ENCODE results near the gene TRIM13. TPM values are rescaled to one million over a fixed set of nuclear protein-coding genes. Genes with fewer than 3 reads are reported as not detected.

TRIM13 gene
- total and polyA plus RNA-seq, 2 of the 13 experiments (the other 11 are each of a cell fraction or from before 2014, with no cell fraction given) = 22.0 to 24.4 TPM

DNA sequence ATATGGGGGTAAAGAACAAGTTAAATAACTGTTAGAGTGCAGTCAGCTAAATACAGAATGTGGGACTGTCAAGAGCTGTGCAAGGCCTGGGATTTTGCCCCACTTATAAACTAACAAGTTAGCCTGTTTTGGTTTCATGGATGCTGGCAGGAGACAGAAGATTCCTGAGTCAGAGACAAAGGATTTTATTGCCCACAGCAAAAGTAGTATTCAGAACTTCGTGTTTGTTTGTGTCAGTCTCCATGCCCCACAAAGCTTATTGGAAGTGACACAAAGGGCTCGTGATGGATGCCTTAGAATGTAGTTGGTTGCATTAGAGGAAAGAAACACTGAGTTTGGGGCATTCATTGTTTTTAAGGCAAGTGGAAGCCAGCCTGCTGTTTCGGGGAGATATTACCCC, 38.5 kb upstream of the TRIM13 start:
- Histone ChIP-seq H3K9ac (ENCODE audit: insufficient read depth, low read depth, low read length) (no peak overlapping the region), H3K36me3 (replicated peaks in 1 of 2; ENCODE audit: control insufficient read depth in 1 of 2, insufficient read depth in 2 of 2, low read length in 2 of 2) (no peaks in the 10 kb centered on the region), H3K27me3 (ENCODE audit: control insufficient read depth in 1 of 2, insufficient read depth in 2 of 2, low read length in 2 of 2) (no peaks in the 10 kb centered on the region), H3K27ac (ENCODE audit: extremely low read length, insufficient read depth, low read length) (no peak overlapping the region), H3K79me2 (ENCODE audit: insufficient read depth, low read length) (no peaks in the 10 kb centered on the region), H3K9me3 (ENCODE audit: low read length) (0 out of 2 replicates have a peak, but pooled peaks cover 6% of the 10 kb centered on the region), H3K4me1 (ENCODE audit: insufficient read depth, low read length) (peaks cover 12% of the 10 kb centered on the region), H3K4me3 (replicated peaks in 1 of 3; ENCODE audit: insufficient read depth in 1 of 3, low read depth in 2 of 3, low read length in 3 of 3) (no peak overlapping the region), H4K20me1 (ENCODE audit: insufficient read depth, low read length) (no peaks in the 10 kb centered on the region), H2AFZ (ENCODE audit: low read length) (no peak overlapping the region), H3K4me2 (ENCODE audit: low read depth, low read length) (no peak overlapping the region)
- ChIA-PET CTCF (ENCODE audit: low intra/inter-chr PET ratio, low total read pairs) (no interaction called here), POLR2A (no interaction called here)
- intact Hi-C loops (cut with micrococcal nuclease; ENCODE audit: unreplicated experiment) (no loop called here), in situ Hi-C loops (cut with HindIII; ENCODE audit: extremely low pct_ligation_motif_present, low pct_unique_long_range_greater_than_20kb) (no loop called here)
- no peak for FAIRE-seq
- DNase-seq (ENCODE audit: low spot score) = no peak
- 31% methylated on average over 3 of the region's 3 CpGs for WGBS (ENCODE audit: low lambda C conversion rate)
- TF ChIP-seq TP53 (CRISPR knock-in tag; conservative IDR thresholded peaks at IDR 0.05) (no peak), ZNF891 (CRISPR knock-in tag; IDR thresholded peaks at IDR 0.05) (no peak), TBX2 (CRISPR knock-in tag; IDR thresholded peaks at IDR 0.05; ENCODE audit: borderline replicate concordance) (no peak), ZNF451 (CRISPR knock-in tag; IDR thresholded peaks at IDR 0.05) (no peak), PPARG (CRISPR knock-in tag; conservative IDR thresholded peaks at IDR 0.05) (no peak), ZNF326 (CRISPR knock-in tag; IDR thresholded peaks at IDR 0.05; ENCODE audit: borderline replicate concordance) (no peak), TOE1 (CRISPR knock-in tag; IDR thresholded peaks at IDR 0.05) (no peak), RXRA (CRISPR knock-in tag; IDR thresholded peaks at IDR 0.05) (no peak), JDP2 (CRISPR knock-in tag; IDR thresholded peaks at IDR 0.05; ENCODE audit: borderline replicate concordance) (no peak), NFATC3 (CRISPR knock-in tag; IDR thresholded peaks at IDR 0.05) (no peak), PAF1 (CRISPR knock-in tag; IDR thresholded peaks at IDR 0.05) (no peak), ZNF761 (CRISPR knock-in tag; conservative IDR thresholded peaks at IDR 0.05) (no peak), ZNF629 (CRISPR knock-in tag; conservative IDR thresholded peaks at IDR 0.05) (no peak)
- TF ChIP-seq, protein P1, sequence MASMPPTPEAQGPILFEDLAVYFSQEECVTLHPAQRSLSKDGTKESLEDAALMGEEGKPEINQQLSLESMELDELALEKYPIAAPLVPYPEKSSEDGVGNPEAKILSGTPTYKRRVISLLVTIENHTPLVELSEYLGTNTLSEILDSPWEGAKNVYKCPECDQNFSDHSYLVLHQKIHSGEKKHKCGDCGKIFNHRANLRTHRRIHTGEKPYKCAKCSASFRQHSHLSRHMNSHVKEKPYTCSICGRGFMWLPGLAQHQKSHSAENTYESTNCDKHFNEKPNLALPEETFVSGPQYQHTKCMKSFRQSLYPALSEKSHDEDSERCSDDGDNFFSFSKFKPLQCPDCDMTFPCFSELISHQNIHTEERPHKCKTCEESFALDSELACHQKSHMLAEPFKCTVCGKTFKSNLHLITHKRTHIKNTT (CRISPR knock-in tag; IDR thresholded peaks at IDR 0.05) = no peak
- TF ChIP-seq, protein P2, sequence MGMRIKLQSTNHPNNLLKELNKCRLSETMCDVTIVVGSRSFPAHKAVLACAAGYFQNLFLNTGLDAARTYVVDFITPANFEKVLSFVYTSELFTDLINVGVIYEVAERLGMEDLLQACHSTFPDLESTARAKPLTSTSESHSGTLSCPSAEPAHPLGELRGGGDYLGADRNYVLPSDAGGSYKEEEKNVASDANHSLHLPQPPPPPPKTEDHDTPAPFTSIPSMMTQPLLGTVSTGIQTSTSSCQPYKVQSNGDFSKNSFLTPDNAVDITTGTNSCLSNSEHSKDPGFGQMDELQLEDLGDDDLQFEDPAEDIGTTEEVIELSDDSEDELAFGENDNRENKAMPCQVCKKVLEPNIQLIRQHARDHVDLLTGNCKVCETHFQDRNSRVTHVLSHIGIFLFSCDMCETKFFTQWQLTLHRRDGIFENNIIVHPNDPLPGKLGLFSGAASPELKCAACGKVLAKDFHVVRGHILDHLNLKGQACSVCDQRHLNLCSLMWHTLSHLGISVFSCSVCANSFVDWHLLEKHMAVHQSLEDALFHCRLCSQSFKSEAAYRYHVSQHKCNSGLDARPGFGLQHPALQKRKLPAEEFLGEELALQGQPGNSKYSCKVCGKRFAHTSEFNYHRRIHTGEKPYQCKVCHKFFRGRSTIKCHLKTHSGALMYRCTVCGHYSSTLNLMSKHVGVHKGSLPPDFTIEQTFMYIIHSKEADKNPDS (CRISPR knock-in tag; IDR thresholded peaks at IDR 0.05) = no peak
- no TSS peak for BruUV-seq (replicated peaks)
- no peak for ATAC-seq
